DOHH2 (cell line): ENCODE measurements around the gene KL.

Experiments used
- H3F3A ChIP-seq: fragments of 200-600 bp; sonication (generic), shearing (Covaris generic); 2 replicates; pipeline ENCODE4 v1.6.0; 2016; ENCODE audit warnings: antibody characterized with exemption, mild to moderate bottlenecking; ENCODE audit not compliant: control insufficient read depth, insufficient read depth
- H3K27ac ChIP-seq: fragments of 200-600 bp; sonication (generic); 2 replicates; pipeline ENCODE4 v1.5.1; 2014; ENCODE audit warnings: low read depth, mild to moderate bottlenecking, low read length, moderate library complexity
- H3K27me3 ChIP-seq: fragments of 200-600 bp; sonication (generic); 2 replicates; pipeline ENCODE4 v1.6.1; 2014; ENCODE audit warnings: mild to moderate bottlenecking, low read length, mixed read lengths; ENCODE audit not compliant: control insufficient read depth
- H3K36me3 ChIP-seq: fragments of 200-600 bp; sonication (generic); 2 replicates; pipeline ENCODE4 v1.6.1; 2014; ENCODE audit warnings: mild to moderate bottlenecking, low read length, moderate library complexity, mixed read lengths; ENCODE audit not compliant: control insufficient read depth
- H3K4me1 ChIP-seq: fragments of 200-600 bp; sonication (generic); 2 replicates; pipeline ENCODE4 v1.6.1; 2014; ENCODE audit warnings: mild to moderate bottlenecking, low read length, mixed read lengths; ENCODE audit not compliant: control insufficient read depth
- H3K4me2 ChIP-seq: fragments of 200-600 bp; sonication (generic); 2 replicates; pipeline ENCODE4 v1.6.0; 2014; ENCODE audit warnings: mild to moderate bottlenecking, low read length, moderate library complexity
- H3K4me3 ChIP-seq: fragments of 200-600 bp; sonication (generic); 2 replicates; pipeline ENCODE4 v1.5.1; 2014; ENCODE audit warnings: mild to moderate bottlenecking, low read length, mixed read lengths
- H3K79me2 ChIP-seq: fragments of 200-600 bp; sonication (generic); 2 replicates; pipeline ENCODE4 v1.6.1; 2014; ENCODE audit warnings: mild to moderate bottlenecking, low read length, mixed read lengths; ENCODE audit not compliant: control insufficient read depth
- H3K9me2 ChIP-seq: fragments of 200-600 bp; sonication (generic); replicated peaks from 2 replicates; pipeline ENCODE4 v1.6.1; 2014; ENCODE audit warnings: mild to moderate bottlenecking, low read length, mixed read lengths; ENCODE audit not compliant: control insufficient read depth
- H3K9me3 ChIP-seq: fragments of 200-600 bp; sonication (generic); 2 replicates; pipeline ENCODE4 v1.6.1; 2014; ENCODE audit warnings: antibody characterized with exemption, low read length, mixed read lengths; ENCODE audit not compliant: control insufficient read depth, insufficient read depth
- H4K20me1 ChIP-seq: fragments of 200-600 bp; sonication (generic); 2 replicates; pipeline ENCODE4 v1.6.0; 2014; ENCODE audit warnings: low read depth, mild to moderate bottlenecking, antibody characterized with exemption, low read length, moderate library complexity; ENCODE audit not compliant: control insufficient read depth, insufficient read depth
- CTCF ChIP-seq: fragments of 200-600 bp; sonication (generic); IDR thresholded peaks from one replicate; pipeline ENCODE4 v1.5.1; 2014; ENCODE audit warnings: antibody characterized with exemption, mild to moderate bottlenecking, low read depth, low read length; ENCODE audit not compliant: poor library complexity, severe bottlenecking
- EZH2phosphoT487 ChIP-seq: fragments of 200-600 bp; sonication (generic); IDR thresholded peaks from 2 replicates; pipeline ENCODE4 v1.6.1; 2017; ENCODE audit warnings: borderline replicate concordance, mild to moderate bottlenecking, antibody characterized with exemption, low read length, moderate library complexity, mixed read lengths

The KL gene

DNA sequence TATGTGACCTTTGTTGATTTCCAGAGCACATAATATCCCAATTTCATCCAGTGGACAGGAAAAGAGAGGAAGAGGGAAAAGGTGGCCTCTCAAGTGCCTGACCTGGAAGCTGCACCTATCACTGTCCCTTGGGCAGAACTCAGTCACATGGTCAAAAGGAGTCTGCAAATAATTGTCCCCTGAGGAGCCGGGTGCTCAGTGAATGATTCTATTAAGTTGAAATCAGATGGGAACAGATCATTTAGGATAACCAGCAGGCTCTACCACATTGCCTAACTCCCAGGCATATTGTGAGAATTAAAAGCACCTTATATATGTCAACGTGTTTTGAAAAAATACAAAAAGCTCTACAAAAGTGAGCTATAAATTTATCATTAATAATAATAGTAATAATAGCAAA, 6.8 kb downstream of the KL start:
- Histone ChIP-seq H3K4me1 (no peaks in the 10 kb centered on the region), H3K36me3 (no peaks in the 10 kb centered on the region), H3K27ac (no peak overlapping the region), H3K9me2 (no peaks in the 10 kb centered on the region), H3K4me2 (no peak overlapping the region), H3K9me3 (no peaks in the 10 kb centered on the region), H3K4me3 (no peak overlapping the region), H3K27me3 (peaks cover 7% of the 10 kb centered on the region; the same call in 1 of the 2 replicates), H4K20me1 (no peaks in the 10 kb centered on the region), H3K79me2 (no peaks in the 10 kb centered on the region), H3F3A (no peaks in the 10 kb centered on the region)
- TF ChIP-seq EZH2phosphoT487 (no peak), CTCF (no peak)

- Histone ChIP-seq H3K4me2 (no peak overlapping the region), H3K4me3 (no peak overlapping the region), H3F3A (no peaks in the 10 kb centered on the region), H3K79me2 (no peaks in the 10 kb centered on the region), H4K20me1 (no peaks in the 10 kb centered on the region), H3K9me3 (no peaks in the 10 kb centered on the region), H3K27me3 (peaks cover 7% of the 10 kb centered on the region; the same call in 1 of the 2 replicates), H3K36me3 (no peaks in the 10 kb centered on the region), H3K27ac (no peak overlapping the region), H3K4me1 (no peaks in the 10 kb centered on the region), H3K9me2 (no peaks in the 10 kb centered on the region)
- TF ChIP-seq CTCF, result no peak
These were observed 9.1 kb downstream of the KL start for GRCh38 chr13:33025220-33025744.

GRCh38 chr13:33026489-33027152, 10.4 kb downstream of the KL start:
- H3K27ac ChIP-seq, result no peak overlapping the region
- H3K4me1 ChIP-seq, result no peaks in the 10 kb centered on the region
- H3K36me3 ChIP-seq, result no peaks in the 10 kb centered on the region
- TF ChIP-seq EZH2phosphoT487, result no peak
- no peak for TF ChIP-seq CTCF
- H3F3A ChIP-seq, result no peaks in the 10 kb centered on the region
- no peaks in the 10 kb centered on the region for H3K9me2 ChIP-seq
- no peak overlapping the region for H3K4me3 ChIP-seq
- no peaks in the 10 kb centered on the region for H4K20me1 ChIP-seq
- H3K27me3 ChIP-seq, result peaks cover 7% of the 10 kb centered on the region
- no peak overlapping the region for H3K4me2 ChIP-seq
- H3K79me2 ChIP-seq, result no peaks in the 10 kb centered on the region
- no peaks in the 10 kb centered on the region for H3K9me3 ChIP-seq
